K562 (cell line): Measurements from ENCODE around the gene AP1G2. TPM values are rescaled to one million over a fixed set of nuclear protein-coding genes. Genes with fewer than 3 reads are reported as not detected.

Experiments
- ATAC-seq: fragments of 200-7000 bp; cut with Tn5 transposase; 3 replicates; pipeline ENCODE4 v1.9.1; 2020; ENCODE audit warnings: moderate library complexity
- BruUV-seq: library from RNA; stranded (reverse); fragments of 400-500 nt; replicated peaks from 2 replicates; lab custom pipeline; 2021; lab: Mats Ljungman, UMichigan
- CTCF ChIA-PET: fragments of 300-600 bp; formaldehyde crosslinking; extraction: SDS; loops from one replicate; lab custom pipeline; 2021; ENCODE audit warnings: low intra/inter-chr PET ratio; lab: Yijun Ruan, JAX
- POLR2A ChIA-PET: fragments of 300-600, 350-650 bp; sonication (Branson Sonifier 250); formaldehyde crosslinking; extraction: SDS; loops from one replicate; lab custom pipeline; 2021; ENCODE audit warnings: antibody characterized with exemption, inconsistent platforms; lab: Yijun Ruan, JAX
- DNase-seq, 4 experiments: peaks; one replicate each; pipeline versions ENCODE4 v3.0.0 to v3.0.0-alpha.2; 2011 to 2018; ENCODE audit warnings: low spot score in 3 of 4, mixed read lengths in 3 of 4; ENCODE audit errors: extremely low read depth in 1 of 4
- FAIRE-seq: peaks from 2 replicates; lab custom pipeline; 2011; peaks lifted over from hg19 to GRCh38; lab: Jason Lieb, UNC
- H2AFZ ChIP-seq: 2 replicates; pipeline ENCODE4 v1.6.0; 2011; ENCODE audit warnings: low read depth, low read length, control low read depth, inconsistent platforms
- H3K27ac ChIP-seq: fragments of 200-600 bp; 3 replicates; pipeline ENCODE4 v1.8.0; 2011; ENCODE audit warnings: low read depth, mild to moderate bottlenecking, control low read depth, inconsistent platforms, low read length, moderate library complexity, mixed read lengths; ENCODE audit errors: extremely low read depth
- H3K27me3 ChIP-seq, 2 experiments: fragments of 300-600 bp in 1 of 2; 2 replicates in 1 of 2; 3 replicates in 1 of 2; pipeline versions ENCODE4 v1.6.0 to v1.8.0; 2011; ENCODE audit warnings: inconsistent platforms in 2 of 2, low read length in 2 of 2, mild to moderate bottlenecking in 1 of 2, mixed read lengths in 1 of 2, moderate library complexity in 1 of 2; ENCODE audit not compliant: control insufficient read depth in 2 of 2, insufficient read depth in 2 of 2
- H3K36me3 ChIP-seq: fragments of 300-600 bp; 3 replicates; pipeline ENCODE4 v1.8.0; 2011; ENCODE audit warnings: mild to moderate bottlenecking, low read length, inconsistent platforms; ENCODE audit not compliant: control insufficient read depth, insufficient read depth
- H3K4me1 ChIP-seq, 2 experiments: fragments of 200-600 bp in 1 of 2; replicated peaks in 1 of 2; 2 replicates in 1 of 2; 3 replicates in 1 of 2; pipeline versions ENCODE4 v1.5.1 to v1.8.0; 2011; ENCODE audit warnings: inconsistent platforms in 2 of 2, low read length in 2 of 2, mild to moderate bottlenecking in 1 of 2, mixed read lengths in 1 of 2, moderate library complexity in 1 of 2; ENCODE audit not compliant: control insufficient read depth in 2 of 2, insufficient read depth in 2 of 2
- H3K4me2 ChIP-seq: 2 replicates; pipeline ENCODE4 v1.6.1; 2011; ENCODE audit warnings: low read length, control low read depth, inconsistent platforms, mixed read lengths; ENCODE audit not compliant: insufficient read depth
- H3K4me3 ChIP-seq: fragments of 200-600 bp; sonication (generic), shearing (Covaris generic); 2 replicates; pipeline ENCODE4 v1.5.1; 2016; ENCODE audit warnings: control low read depth, inconsistent platforms
- H3K79me2 ChIP-seq: fragments of 200-600 bp; 3 replicates; pipeline ENCODE4 v1.8.0; 2011; ENCODE audit warnings: low read length, inconsistent platforms; ENCODE audit not compliant: control insufficient read depth, insufficient read depth
- H3K9ac ChIP-seq, 2 experiments: 2 replicates each; pipeline versions ENCODE4 v1.6.0 to v1.6.1; 2011; ENCODE audit warnings: low read depth in 2 of 2, low read length in 2 of 2, control low read depth in 1 of 2, inconsistent platforms in 1 of 2, mild to moderate bottlenecking in 1 of 2, mixed read lengths in 1 of 2; ENCODE audit not compliant: insufficient read depth in 1 of 2
- H3K9me1 ChIP-seq: one replicate; pipeline ENCODE4 v1.6.0; 2011; ENCODE audit warnings: inconsistent platforms, mild to moderate bottlenecking, low read length, moderate library complexity; ENCODE audit not compliant: control insufficient read depth, insufficient read depth
- H3K9me3 ChIP-seq: replicated peaks from 2 replicates; pipeline ENCODE4 v1.5.1; 2011; ENCODE audit warnings: low read depth, low read length, inconsistent platforms; ENCODE audit not compliant: control insufficient read depth, insufficient read depth
- H4K20me1 ChIP-seq: replicated peaks from 2 replicates; pipeline ENCODE4 v1.6.1; 2011; ENCODE audit warnings: low read length, inconsistent platforms, mixed read lengths; ENCODE audit not compliant: control insufficient read depth, insufficient read depth
- GABPA ChIP-seq: fragments of 200-800 bp; sonication (Bioruptor generic); conservative IDR thresholded peaks from 2 replicates; pipeline ENCODE4 v1.6.1; 2016; ENCODE audit warnings: low read depth, missing genetic modification characterization, missing compliant biosample characterization
- ILF3 ChIP-seq: fragments of 450-650 bp; IDR thresholded peaks from 2 replicates; pipeline ENCODE4 v1.6.1; 2018; ENCODE audit warnings: antibody characterized with exemption, mild to moderate bottlenecking, moderate library complexity, borderline replicate concordance
- MCM7 ChIP-seq, 2 experiments: fragments of 450-650 bp; IDR thresholded peaks; 2 replicates each; pipeline ENCODE4 v1.6.1; 2016 to 2018
- OTX1 ChIP-seq: fragments of 450-650 bp; formaldehyde crosslinking; IDR thresholded peaks from 2 replicates; pipeline ENCODE4 v1.4.0; 2022; ENCODE audit warnings: mild to moderate bottlenecking
- POLR3G ChIP-seq: IDR thresholded peaks from 2 replicates; pipeline ENCODE4 v1.6.1; 2011; ENCODE audit not compliant: insufficient read length, insufficient replicate concordance; ENCODE audit errors: extremely low read depth
- VEZF1 ChIP-seq: fragments of 200-800 bp; sonication (Bioruptor generic); IDR thresholded peaks from 2 replicates; pipeline ENCODE4 v1.6.1; 2017; ENCODE audit warnings: missing genetic modification characterization, missing compliant biosample characterization
- WGBS: fragments of 100-300 bp; shearing (Covaris generic); methylation state at CpG from one replicate; pipeline ENCODE4 v1.1.6; 2016; ENCODE audit warnings: low coverage, mixed read lengths; ENCODE audit not compliant: insufficient coverage; ENCODE audit errors: missing lambda C conversion rate; 5-methylcytosine and 5-hydroxymethylcytosine counted together
- in situ Hi-C: fragments of 300-500 bp; cut with MboI; formaldehyde crosslinking; loops from 4 replicates; pipeline ENCODE4 v1.15.0; 2018; ENCODE audit warnings: inconsistent platforms, mixed read lengths
- intact Hi-C: fragments of 100-400 bp; cut with micrococcal nuclease; formaldehyde crosslinking; loops from 2 replicates; pipeline ENCODE4 v1.14.2; 2022
- polyA plus RNA-seq, 8 experiments: library from polyadenylated mRNA; depleted of rRNA in 4 of 8; stranded (reverse) in 5 of 8; unstranded in 3 of 8; fragments of >200 nt; fragmentation: Nextera tagmentation in 2 of 8; fragmentation: Illumina TruSeq in 1 of 8; extraction: Ambion mirVana in 2 of 8; extraction: Trizol in 1 of 8; gene quantifications; 2 replicates each; pipeline versions ENCODE4 v1.2.1 to v1.2.3, GENCODE V29; 2011 to 2014; ENCODE audit warnings: inconsistent platforms in 1 of 8, missing spikeins in 1 of 8
- total RNA-seq, 7 experiments: library from RNA; depleted of rRNA in 6 of 7; stranded (reverse); fragments of >200 nt in 6 of 7; fragmentation: Illumina TruSeq in 2 of 7; extraction: Trizol in 2 of 7; gene quantifications; 2 replicates each; pipeline versions ENCODE4 v1.2.1 to v1.2.3, GENCODE V29; 2011 to 2021; ENCODE audit warnings: low replicate concordance in 1 of 7

AP1G2 gene
- total and polyA plus RNA-seq, 9 of the 15 experiments (the other 6 are each of a cell fraction or from before 2014, with no cell fraction given), result 19.1 to 83.5 (median 33.3) TPM

GRCh38 chr14:23579311-23579630 lies 11.7 kb upstream of the AP1G2 start:
- ChIA-PET CTCF (interaction anchor here (0.6 kb wide), 1 partner anchor 19 kb away, joined by 3 read pairs; no protein-coding TSS in a partner anchor), POLR2A (interaction anchor here (0.6 kb wide), 1 partner anchor 18 kb away, joined by 3 read pairs; no protein-coding TSS in a partner anchor)
- DNase-seq, result no peak
- no peak for FAIRE-seq
- WGBS, result 29% methylated on average over 1 of the region's 3 CpGs
- no TSS peak for BruUV-seq
- TF ChIP-seq MCM7 (IDR thresholded peaks at IDR 0.05), result no peak
- no peak for TF ChIP-seq POLR3G
- TF ChIP-seq ILF3, result no peak
- TF ChIP-seq GABPA (tag), result 0 out of 2 replicates have a peak, but pooled peaks have one; percentile 2
- TF ChIP-seq OTX1 (CRISPR knock-in tag), result no peak
- TF ChIP-seq VEZF1, result no peak
- ATAC-seq, result no peak
- Histone ChIP-seq H3K9me3 (no peaks in the 10 kb centered on the region), H2AFZ (no peak overlapping the region), H3K27me3 (no peaks in the 10 kb centered on the region), H3K9me1 (no peaks in the 10 kb centered on the region), H3K79me2 (no peaks in the 10 kb centered on the region), H3K36me3 (no peaks in the 10 kb centered on the region), H3K27ac (no peak overlapping the region), H4K20me1 (no peaks in the 10 kb centered on the region), H3K4me2 (no peak overlapping the region), H3K4me3 (no peak overlapping the region), H3K9ac (no peak overlapping the region), H3K4me1 (peaks cover 0 to 7% of the 10 kb centered on the region in 2 experiments; a peak in 3 of 5 replicates)
- intact Hi-C loops (no loop called here), in situ Hi-C loops (no loop called here)
